ENCODE data around the gene VPS13D. TPM values are rescaled to one million over a fixed set of nuclear protein-coding genes. Genes with fewer than 3 reads are reported as not detected.

The VPS13D gene
- total RNA-seq, 1 experiment from 2014 or later = 31.6 TPM

GRCh38 chr1:12245116-12245515, 15.3 kb downstream of the VPS13D start:
- Histone ChIP-seq H3K9ac (ENCODE audit: low read length) (no peak overlapping the region), H3K9me3 (ENCODE audit: control insufficient read depth in 1 of 2, insufficient read depth in 1 of 2, low read depth in 1 of 2, low read length in 2 of 2) (no peaks in the 10 kb centered on the region), H3K4me2 (ENCODE audit: low read length) (no peak overlapping the region), H3K27ac (ENCODE audit: low read depth, low read length) (no peak overlapping the region), H3K4me1 (ENCODE audit: control insufficient read depth in 1 of 2, insufficient read depth in 2 of 2, low read length in 2 of 2) (no peaks in the 10 kb centered on the region), H3K27me3 (ENCODE audit: insufficient read depth, low read length) (no peaks in the 10 kb centered on the region), H3K36me3 (ENCODE audit: control insufficient read depth in 1 of 2, insufficient read depth in 2 of 2, low read length in 2 of 2) (peaks cover 16 to 25% of the 10 kb centered on the region in 2 experiments; a peak in 3 of 4 replicates), H3K4me3 (replicated peaks in 1 of 2; ENCODE audit: low read depth in 1 of 2, low read length in 2 of 2) (no peak overlapping the region), H4K20me1 (ENCODE audit: insufficient read depth) (no peaks in the 10 kb centered on the region), H3K79me2 (ENCODE audit: insufficient read depth, low read length) (no peaks in the 10 kb centered on the region), H3K9me2 (ENCODE audit: insufficient read depth) (no peaks in the 10 kb centered on the region), H2AFZ (ENCODE audit: low read depth, low read length, poor library complexity, severe bottlenecking) (no peak overlapping the region)
- BruUV-seq (replicated peaks) = no TSS peak
- ChIA-PET RAD21 (ENCODE audit: low non-redundant PET in 1 of 2, low total read pairs in 2 of 2, uncharacterized antibody in 2 of 2, unreplicated experiment in 2 of 2) (no interaction called here), POLR2A (no interaction called here), CTCF (interaction anchor here (1.1 kb wide), 1 partner anchor 121 kb away, joined by 5 read pairs; no protein-coding TSS in a partner anchor)
- no peak for DNase-seq (ENCODE audit: low read depth, low spot score)
- intact Hi-C loops (cut with micrococcal nuclease) = no loop called here
- ATAC-seq = no peak
- TF ChIP-seq, protein P1, sequence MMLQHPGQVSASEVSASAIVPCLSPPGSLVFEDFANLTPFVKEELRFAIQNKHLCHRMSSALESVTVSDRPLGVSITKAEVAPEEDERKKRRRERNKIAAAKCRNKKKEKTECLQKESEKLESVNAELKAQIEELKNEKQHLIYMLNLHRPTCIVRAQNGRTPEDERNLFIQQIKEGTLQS (IDR thresholded peaks at IDR 0.05) = no peak
- TF ChIP-seq, protein P2, sequence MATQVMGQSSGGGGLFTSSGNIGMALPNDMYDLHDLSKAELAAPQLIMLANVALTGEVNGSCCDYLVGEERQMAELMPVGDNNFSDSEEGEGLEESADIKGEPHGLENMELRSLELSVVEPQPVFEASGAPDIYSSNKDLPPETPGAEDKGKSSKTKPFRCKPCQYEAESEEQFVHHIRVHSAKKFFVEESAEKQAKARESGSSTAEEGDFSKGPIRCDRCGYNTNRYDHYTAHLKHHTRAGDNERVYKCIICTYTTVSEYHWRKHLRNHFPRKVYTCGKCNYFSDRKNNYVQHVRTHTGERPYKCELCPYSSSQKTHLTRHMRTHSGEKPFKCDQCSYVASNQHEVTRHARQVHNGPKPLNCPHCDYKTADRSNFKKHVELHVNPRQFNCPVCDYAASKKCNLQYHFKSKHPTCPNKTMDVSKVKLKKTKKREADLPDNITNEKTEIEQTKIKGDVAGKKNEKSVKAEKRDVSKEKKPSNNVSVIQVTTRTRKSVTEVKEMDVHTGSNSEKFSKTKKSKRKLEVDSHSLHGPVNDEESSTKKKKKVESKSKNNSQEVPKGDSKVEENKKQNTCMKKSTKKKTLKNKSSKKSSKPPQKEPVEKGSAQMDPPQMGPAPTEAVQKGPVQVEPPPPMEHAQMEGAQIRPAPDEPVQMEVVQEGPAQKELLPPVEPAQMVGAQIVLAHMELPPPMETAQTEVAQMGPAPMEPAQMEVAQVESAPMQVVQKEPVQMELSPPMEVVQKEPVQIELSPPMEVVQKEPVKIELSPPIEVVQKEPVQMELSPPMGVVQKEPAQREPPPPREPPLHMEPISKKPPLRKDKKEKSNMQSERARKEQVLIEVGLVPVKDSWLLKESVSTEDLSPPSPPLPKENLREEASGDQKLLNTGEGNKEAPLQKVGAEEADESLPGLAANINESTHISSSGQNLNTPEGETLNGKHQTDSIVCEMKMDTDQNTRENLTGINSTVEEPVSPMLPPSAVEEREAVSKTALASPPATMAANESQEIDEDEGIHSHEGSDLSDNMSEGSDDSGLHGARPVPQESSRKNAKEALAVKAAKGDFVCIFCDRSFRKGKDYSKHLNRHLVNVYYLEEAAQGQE (IDR thresholded peaks at IDR 0.05; ENCODE audit: low read depth) = no peak
- no peak for TF ChIP-seq TCF7L2 (IDR thresholded peaks at IDR 0.05; ENCODE audit: borderline replicate concordance, extremely low read depth, insufficient read depth, insufficient read length)
- TF ChIP-seq EZH2 (IDR thresholded peaks at IDR 0.05) = no peak
- no peak for TF ChIP-seq YY1 (IDR thresholded peaks at IDR 0.05; ENCODE audit: extremely low read depth, insufficient replicate concordance, low read depth, low read length)
- TF ChIP-seq EGR1 (IDR thresholded peaks at IDR 0.05; ENCODE audit: low read depth) = no peak
- no peak for TF ChIP-seq SIN3A (IDR thresholded peaks at IDR 0.05; ENCODE audit: low read depth)
- no peak for TF ChIP-seq RAD21 (IDR thresholded peaks at IDR 0.05; ENCODE audit: low read depth)
- TF ChIP-seq SP1 (IDR thresholded peaks at IDR 0.05; ENCODE audit: low read depth) = no peak
- no peak for TF ChIP-seq ELF1 (IDR thresholded peaks at IDR 0.05; ENCODE audit: borderline replicate concordance, low read depth)

All from HCT116 (cell line).